Activated T-helper 2 cell treated with anti-CD3 and anti-CD28 coated beads, Interferon-gamma antibody, Interleukin-2, Interleukin-4, amounts not matched to agents 10 μg/mL and 5 μg/mL and 100 μg/mL, durations not matched to agents 14 hours and 24 hours and 36 hours (primary cell): ENCODE results near the gene FPGT. TPM values are rescaled to one million over a fixed set of nuclear protein-coding genes. Genes with fewer than 3 reads are reported as not detected.
"Not testable (repeated sequence)": the region's sequence is repeated elsewhere in the genome, so short reads cannot be mapped to it uniquely, and the experiment has no call there.

Experiments
- DNase-seq: peaks from one replicate; pipeline ENCODE4 v3.0.0; 2021; ENCODE audit warnings: low spot score
- H3K27ac Mint-ChIP-seq: one replicate; pipeline ENCODE4 v1.8.0; 2021; ENCODE audit warnings: mixed read lengths
- H3K27me3 Mint-ChIP-seq: one replicate; pipeline ENCODE4 v1.8.0; 2021; ENCODE audit warnings: low read depth, mixed read lengths
- H3K36me3 Mint-ChIP-seq: one replicate; pipeline ENCODE4 v1.8.0; 2021; ENCODE audit warnings: low read depth, mixed read lengths
- H3K4me1 Mint-ChIP-seq: one replicate; pipeline ENCODE4 v1.8.0; 2021; ENCODE audit warnings: low read depth, mixed read lengths
- H3K4me3 Mint-ChIP-seq: one replicate; pipeline ENCODE4 v1.8.0; 2021; ENCODE audit warnings: low read depth, mild to moderate bottlenecking, moderate library complexity, mixed read lengths
- H3K9me3 Mint-ChIP-seq: one replicate; pipeline ENCODE4 v1.8.0; 2021; ENCODE audit warnings: mixed read lengths
- intact Hi-C: fragments of 100-400 bp; cut with micrococcal nuclease; formaldehyde crosslinking; loops from one replicate; pipeline ENCODE4 v1.15.1; 2023
- total RNA-seq: library from RNA; stranded (reverse); gene quantifications from 2 replicates; pipeline ENCODE4 v1.2.3, GENCODE V29; 2022

Gene FPGT
- total RNA-seq: 9.2 and 11.6 TPM in 2 replicates

- DNase-seq: peak; percentile 93
- H3K27me3 Mint-ChIP-seq: peaks cover 6% of the 10 kb centered on the region
Measured at GRCh38 chr1:74197657-74198552, at the start of gene FPGT, which contains the start of gene LRRIQ3. Gene FPGT, plus strand, starts transcription at chr1:74198242. Its CDS starts 37 bp downstream, at chr1:74198279. Gene LRRIQ3, minus strand, starts transcription at chr1:74198176. Its CDS starts 14,492 bp downstream, at chr1:74183684.

GRCh38 chr1:74160046-74160445, 38.0 kb upstream of the FPGT start:
- Mint-ChIP-seq H3K27ac (no peak overlapping the region), H3K9me3 (no peaks in the 10 kb centered on the region)

More at GRCh38 chr1:74197657-74198552, at the start of gene FPGT, which contains the start of gene LRRIQ3:
- intact Hi-C loops: loop anchor here (5.0 kb wide), 1 partner anchor 534 kb away; the partner anchor contains the start of genes CRYZ and TYW3
- Mint-ChIP-seq H3K36me3 (peaks cover 4% of the 10 kb centered on the region), H3K4me3 (peak within 1 kb of the TSS; percentile 88), H3K4me1 (peaks cover 13% of the 10 kb centered on the region), H3K9me3 (no peaks in the 10 kb centered on the region), H3K27ac (peak within 1 kb of the TSS; percentile 87)

GRCh38 chr1:74161497-74161896, 36.5 kb upstream of the FPGT start:
- Mint-ChIP-seq H3K27me3 (no peaks in the 10 kb centered on the region), H3K27ac (no peak overlapping the region), H3K4me1 (no peaks in the 10 kb centered on the region), H3K9me3 (no peaks in the 10 kb centered on the region), H3K36me3 (no peaks in the 10 kb centered on the region), H3K4me3 (no peak overlapping the region)
- intact Hi-C loops: no loop called here
- DNase-seq: no peak

More at GRCh38 chr1:74160046-74160445, 38.0 kb upstream of the FPGT start:
- Mint-ChIP-seq H3K27me3 (no peaks in the 10 kb centered on the region), H3K4me3 (no peak overlapping the region), H3K4me1 (no peaks in the 10 kb centered on the region), H3K36me3 (no peaks in the 10 kb centered on the region)
- no peak for DNase-seq
- intact Hi-C loops: no loop called here

DNA sequence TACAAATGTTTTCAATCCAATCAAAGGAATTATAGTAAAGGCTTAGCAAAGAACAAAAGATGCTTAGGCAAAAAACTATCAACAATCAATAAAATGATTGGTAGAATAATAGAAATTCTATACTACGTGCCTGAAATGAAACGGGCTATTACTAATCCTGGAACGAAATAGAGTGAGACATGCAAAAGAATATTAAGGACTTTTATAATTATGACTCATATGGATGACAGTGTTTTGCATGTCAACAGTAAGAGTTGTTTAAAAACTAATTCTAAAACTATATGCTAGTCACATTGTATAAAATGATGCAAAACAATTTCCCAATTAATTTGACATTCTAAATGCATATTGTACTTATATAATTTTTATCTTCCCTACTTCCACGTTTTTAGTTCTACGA, 35.7 kb upstream of the FPGT start:
- H3K27me3 Mint-ChIP-seq: no peaks in the 10 kb centered on the region
- H3K36me3 Mint-ChIP-seq: no peaks in the 10 kb centered on the region
- intact Hi-C loops: no loop called here
- H3K27ac Mint-ChIP-seq: no peak overlapping the region
- H3K4me3 Mint-ChIP-seq: no peak overlapping the region
- H3K4me1 Mint-ChIP-seq: no peaks in the 10 kb centered on the region
- DNase-seq: no peak
- no peaks in the 10 kb centered on the region for H3K9me3 Mint-ChIP-seq

DNA sequence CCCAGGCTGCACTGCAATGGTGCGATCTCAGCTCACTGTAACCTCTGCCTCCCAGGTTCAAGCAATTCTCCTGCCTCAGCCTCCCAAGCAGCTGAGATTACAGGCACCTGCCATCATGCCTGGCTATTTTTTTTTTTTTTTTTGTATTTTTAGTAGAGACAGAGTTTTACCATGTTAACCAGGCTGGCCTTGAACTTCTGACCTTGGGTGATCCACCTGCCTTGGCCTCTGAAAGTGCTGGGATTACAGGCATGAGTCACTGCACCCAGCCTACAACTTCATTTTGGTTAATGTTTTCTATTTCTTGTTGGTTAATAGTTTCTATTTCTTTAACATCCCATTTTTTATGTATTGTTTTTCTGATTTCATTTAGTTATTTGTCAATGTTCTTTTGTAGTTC, 23.6 kb upstream of the FPGT start:
- H3K27me3 Mint-ChIP-seq, H3K27ac Mint-ChIP-seq, DNase-seq, H3K9me3 Mint-ChIP-seq, H3K4me3 Mint-ChIP-seq, intact Hi-C loops, H3K4me1 Mint-ChIP-seq, H3K36me3 Mint-ChIP-seq: not testable (repeated sequence)

DNA sequence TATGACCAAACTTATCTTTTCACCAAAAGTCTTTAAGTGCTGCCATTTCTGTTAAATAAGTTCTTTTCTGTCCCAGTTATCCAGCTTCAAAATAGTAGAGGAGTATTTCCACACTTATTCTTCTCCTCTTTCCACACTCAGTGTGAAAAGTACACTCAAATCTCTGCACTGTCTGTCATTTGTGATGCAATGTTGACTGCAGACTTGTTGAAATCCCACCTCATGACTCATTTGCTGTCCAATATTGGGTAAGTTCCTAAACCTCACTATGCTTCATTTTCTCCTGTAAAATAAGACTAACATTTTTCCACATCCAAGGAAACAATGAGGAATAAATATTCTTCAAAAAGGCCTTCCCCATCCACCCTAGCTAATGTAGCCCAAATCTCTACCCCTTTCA, 17.6 kb upstream of the FPGT start:
- no peak for DNase-seq
- Mint-ChIP-seq H3K27me3 (no peaks in the 10 kb centered on the region), H3K9me3 (no peaks in the 10 kb centered on the region), H3K27ac (no peak overlapping the region), H3K4me3 (no peak overlapping the region), H3K4me1 (no peaks in the 10 kb centered on the region), H3K36me3 (no peaks in the 10 kb centered on the region)
- intact Hi-C loops: no loop called here

- peaks cover 6% of the 10 kb centered on the region for H3K27me3 Mint-ChIP-seq
- no peak overlapping the region for H3K27ac Mint-ChIP-seq
- H3K4me3 Mint-ChIP-seq: no peak overlapping the region
- no peak for DNase-seq
- H3K9me3 Mint-ChIP-seq: no peaks in the 10 kb centered on the region
- H3K36me3 Mint-ChIP-seq: no peaks in the 10 kb centered on the region
- intact Hi-C loops: no loop called here
- peaks cover 10% of the 10 kb centered on the region for H3K4me1 Mint-ChIP-seq
Measured at GRCh38 chr1:74193908-74194307, 4.1 kb upstream of the FPGT start.

DNA sequence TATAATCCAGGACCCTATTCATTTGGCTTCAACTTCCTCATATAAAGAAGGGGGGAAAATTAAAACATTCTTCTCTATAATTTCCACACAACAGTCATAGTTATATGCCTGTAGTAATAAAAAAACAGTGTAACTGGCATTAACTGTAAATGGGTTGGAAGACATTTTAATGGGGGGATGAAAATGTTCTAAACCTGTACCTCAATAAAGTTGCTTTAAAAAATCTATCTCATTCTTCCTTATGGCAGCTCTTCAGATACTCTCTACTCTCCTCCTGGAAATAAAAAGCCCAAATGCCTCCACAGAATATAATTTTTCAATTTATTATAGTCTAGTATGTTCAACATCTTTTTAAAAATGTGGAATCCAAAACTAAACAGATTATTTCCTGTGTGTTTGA, 2.7 kb upstream of the FPGT start:
- peaks cover 13% of the 10 kb centered on the region for H3K4me1 Mint-ChIP-seq
- H3K36me3 Mint-ChIP-seq: no peaks in the 10 kb centered on the region
- peaks cover 6% of the 10 kb centered on the region for H3K27me3 Mint-ChIP-seq
- H3K27ac Mint-ChIP-seq: no peak overlapping the region
- H3K4me3 Mint-ChIP-seq: no peak overlapping the region
- no peaks in the 10 kb centered on the region for H3K9me3 Mint-ChIP-seq
- DNase-seq: no peak
- intact Hi-C loops: loop anchor here (5.0 kb wide), 1 partner anchor 537 kb away; the partner anchor contains the start of genes CRYZ and TYW3

DNA sequence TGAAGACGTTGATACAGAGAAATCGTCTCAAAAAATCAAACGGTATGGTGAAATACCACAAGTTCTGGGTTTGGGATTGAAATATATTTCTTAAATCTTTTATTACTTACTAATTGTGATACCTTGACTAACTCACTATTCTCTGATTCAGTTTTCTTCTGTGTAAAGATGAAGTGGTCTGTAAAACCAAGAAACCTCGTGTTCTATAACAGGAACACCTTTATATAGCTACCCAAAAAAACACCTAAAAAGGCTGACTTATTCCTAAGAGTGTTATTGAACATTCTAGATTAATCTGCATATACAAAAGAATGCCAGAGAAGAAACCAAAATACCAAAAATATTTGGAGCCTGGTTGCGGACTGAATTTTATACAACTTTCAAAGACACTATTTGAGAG, 787 bp upstream of the FPGT start:
- peaks cover 6% of the 10 kb centered on the region for H3K27me3 Mint-ChIP-seq
- intact Hi-C loops: loop anchor here (5.0 kb wide), 1 partner anchor 535 kb away; the partner anchor contains the start of genes CRYZ and TYW3

GRCh38 chr1:74199504-74199903, 1.5 kb downstream of the FPGT start:
- Mint-ChIP-seq H3K9me3 (no peaks in the 10 kb centered on the region), H3K27me3 (peaks cover 6% of the 10 kb centered on the region), H3K4me3 (no peak overlapping the region), H3K4me1 (peaks cover 13% of the 10 kb centered on the region), H3K36me3 (peaks cover 7% of the 10 kb centered on the region), H3K27ac (no peak overlapping the region)
- no peak for DNase-seq
- intact Hi-C loops: loop anchor here (5.0 kb wide), 1 partner anchor 533 kb away; the partner anchor contains the start of genes CRYZ and TYW3

More for the DNA sequence above, 787 bp upstream of the FPGT start:
- Mint-ChIP-seq H3K9me3 (no peaks in the 10 kb centered on the region), H3K4me1 (peaks cover 13% of the 10 kb centered on the region), H3K4me3 (peak overlapping the region; percentile 88), H3K27ac (peak overlapping the region; percentile 87), H3K36me3 (peaks cover 4% of the 10 kb centered on the region)
- DNase-seq: no peak

DNA sequence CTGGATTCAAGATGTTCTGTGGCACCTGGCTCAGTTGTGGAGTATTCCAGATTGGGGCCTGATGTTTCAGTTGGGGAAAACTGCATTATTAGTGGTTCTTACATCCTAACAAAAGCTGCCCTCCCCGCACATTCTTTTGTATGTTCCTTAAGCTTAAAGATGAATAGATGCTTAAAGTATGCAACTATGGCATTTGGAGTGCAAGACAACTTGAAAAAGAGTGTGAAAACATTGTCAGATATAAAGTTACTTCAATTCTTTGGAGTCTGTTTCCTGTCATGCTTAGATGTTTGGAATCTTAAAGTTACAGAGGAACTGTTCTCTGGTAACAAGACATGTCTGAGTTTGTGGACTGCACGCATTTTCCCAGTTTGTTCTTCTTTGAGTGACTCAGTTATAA, 7.2 kb downstream of the FPGT start:
- Mint-ChIP-seq H3K4me3 (no peak overlapping the region), H3K9me3 (no peaks in the 10 kb centered on the region), H3K36me3 (peaks cover 10% of the 10 kb centered on the region)

GRCh38 chr1:74215229-74215628, 17.2 kb downstream of the FPGT start:
- Mint-ChIP-seq H3K4me1 (no peaks in the 10 kb centered on the region), H3K4me3 (no peak overlapping the region), H3K9me3 (no peaks in the 10 kb centered on the region), H3K27me3 (no peaks in the 10 kb centered on the region), H3K27ac (no peak overlapping the region), H3K36me3 (no peaks in the 10 kb centered on the region)
- intact Hi-C loops: no loop called here
- no peak for DNase-seq

More for the DNA sequence above, 7.2 kb downstream of the FPGT start:
- Mint-ChIP-seq H3K27me3 (no peaks in the 10 kb centered on the region), H3K27ac (no peak overlapping the region), H3K4me1 (peaks cover 3% of the 10 kb centered on the region)
- intact Hi-C loops: no loop called here
- no peak for DNase-seq

- no peak for DNase-seq
- no peak overlapping the region for H3K27ac Mint-ChIP-seq
- no peaks in the 10 kb centered on the region for H3K4me1 Mint-ChIP-seq
- no peaks in the 10 kb centered on the region for H3K27me3 Mint-ChIP-seq
- no peaks in the 10 kb centered on the region for H3K36me3 Mint-ChIP-seq
- peaks cover 14% of the 10 kb centered on the region for H3K9me3 Mint-ChIP-seq
- no peak overlapping the region for H3K4me3 Mint-ChIP-seq
- intact Hi-C loops: no loop called here
Measured at GRCh38 chr1:74222701-74223100, 24.7 kb downstream of the FPGT start.
